Measurements from ENCODE around the gene PLXNA4.

The PLXNA4 gene

DNA sequence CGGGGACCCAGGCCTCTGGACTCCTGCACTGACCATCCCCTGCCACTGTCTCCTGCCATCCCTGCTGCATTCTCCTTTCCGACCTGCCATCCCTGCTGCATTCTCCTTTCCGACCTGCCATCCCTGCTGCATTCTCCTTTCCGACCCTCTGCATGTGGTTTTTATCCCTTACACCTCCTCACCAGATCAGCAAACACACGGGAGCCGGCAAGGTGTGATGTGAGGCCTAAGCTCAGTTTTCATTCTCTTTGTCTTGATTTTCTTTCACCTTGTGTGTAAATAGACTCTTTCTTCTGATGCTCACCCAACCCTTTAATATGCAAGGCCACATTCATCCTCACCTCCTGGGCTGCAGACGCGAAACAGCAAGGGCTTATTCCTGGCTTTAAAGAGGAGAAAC lies 11.4 kb downstream of the PLXNA4 start:
- no peak for DNase-seq

DNA sequence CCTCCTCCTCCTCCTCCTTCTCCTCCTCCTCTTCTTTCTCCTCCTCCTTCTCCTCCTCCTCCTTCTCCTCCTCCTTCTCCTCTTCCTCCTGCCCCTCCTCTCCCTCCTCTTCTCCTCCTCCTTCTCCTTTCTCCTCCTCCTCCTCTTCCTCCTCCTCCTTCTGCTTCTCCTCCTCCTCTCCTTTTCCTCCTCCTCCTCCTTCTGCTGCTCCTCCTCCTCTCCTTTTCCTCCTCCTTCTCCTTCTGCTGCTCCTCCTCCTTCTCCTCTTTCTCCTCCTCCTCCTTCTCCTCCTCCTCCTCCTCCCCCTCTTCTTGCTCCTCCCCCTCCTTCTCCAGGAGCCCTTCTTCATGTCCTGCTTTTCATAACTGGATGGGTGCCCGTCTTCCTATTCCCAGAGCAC lies 12.2 kb downstream of the PLXNA4 start:
- DNase-seq, result no peak

- DNase-seq, result no peak
These were observed 13.6 kb downstream of the PLXNA4 start for GRCh38 chr7:132562690-132563089.

DNA sequence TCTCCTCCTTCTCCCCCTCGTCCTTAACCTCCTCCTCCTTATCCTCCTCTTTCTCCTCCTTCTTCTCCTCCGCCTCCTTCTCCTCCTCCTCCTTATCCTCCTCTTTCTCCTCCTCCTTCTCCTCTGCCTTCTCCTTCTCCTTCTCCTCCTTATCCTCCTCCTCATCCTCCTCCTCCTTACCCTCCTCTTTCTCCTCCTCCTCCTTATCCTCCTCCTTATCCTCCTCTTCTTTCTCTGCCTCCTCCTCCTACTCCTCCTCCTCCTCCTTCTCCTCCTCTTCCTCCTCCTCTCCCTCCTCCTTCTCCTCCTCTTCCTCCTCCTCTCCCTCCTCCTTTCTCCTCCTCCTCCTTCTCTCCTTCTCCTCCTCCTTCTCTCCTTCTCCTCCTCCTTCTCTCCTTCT lies 14.5 kb downstream of the PLXNA4 start:
- no peak for DNase-seq

DNA sequence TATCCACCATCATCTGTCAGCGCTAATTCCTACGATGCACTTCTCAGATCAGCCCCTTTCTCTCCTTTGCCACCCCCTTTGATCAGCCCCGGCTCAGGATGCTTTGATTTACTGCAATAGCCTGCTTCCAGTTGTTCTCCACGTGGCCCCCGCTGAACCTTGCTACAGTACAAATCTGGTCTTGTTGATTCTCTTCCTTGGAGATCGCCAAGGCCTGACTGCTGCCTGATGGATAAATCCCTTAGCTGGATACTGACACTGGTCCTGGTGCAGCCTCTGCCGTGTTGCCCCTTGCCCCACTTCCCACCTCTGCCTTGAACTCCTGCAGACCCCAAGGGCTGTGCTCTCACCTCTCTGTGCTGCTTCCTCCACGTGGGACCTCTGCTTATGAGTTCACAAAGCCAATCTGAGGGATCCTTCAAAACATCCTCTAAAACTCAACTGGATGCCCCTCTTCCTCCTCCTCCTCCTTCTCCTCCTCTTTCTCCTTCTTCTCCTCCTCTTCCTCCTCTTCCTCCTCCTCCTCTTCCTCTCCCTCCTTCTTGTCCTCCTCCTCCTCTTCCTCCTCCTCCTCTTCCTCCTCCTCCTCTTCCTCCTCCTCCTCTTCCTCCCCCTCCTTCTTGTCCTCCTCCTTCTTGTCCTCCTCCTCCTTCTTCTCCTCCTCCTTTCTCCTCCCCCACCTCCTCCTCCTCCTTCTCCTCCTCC lies 15.3 kb downstream of the PLXNA4 start:
- DNase-seq, result no peak

DNA sequence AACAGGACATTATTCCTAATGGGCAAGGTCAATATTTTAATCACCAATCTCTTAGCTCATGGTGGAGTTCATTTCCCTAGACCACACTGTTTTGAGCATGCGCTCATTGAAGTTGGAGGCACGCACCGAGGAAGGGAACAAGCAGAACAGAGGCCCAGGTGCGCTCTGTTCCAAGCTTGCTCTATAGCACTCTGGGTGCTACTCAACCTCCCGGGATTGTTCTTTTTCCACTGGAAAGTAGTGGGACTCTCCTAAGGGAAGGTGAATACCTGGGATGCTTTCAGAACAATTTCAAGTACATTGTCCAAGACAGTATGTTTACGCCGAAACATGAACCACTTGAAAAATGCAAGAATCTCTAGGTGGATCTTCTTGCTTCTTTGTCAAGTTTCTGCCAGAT lies 16.2 kb downstream of the PLXNA4 start:
- no peak for DNase-seq

GRCh38 chr7:132558815-132559214 lies 17.5 kb downstream of the PLXNA4 start:
- DNase-seq, result no peak

- peak; percentile 18 to 27 for DNase-seq
These were observed 18.7 kb downstream of the PLXNA4 start for GRCh38 chr7:132557489-132558044.

GRCh38 chr7:132554446-132554845 lies 21.8 kb downstream of the PLXNA4 start:
- DNase-seq, result no peak

DNA sequence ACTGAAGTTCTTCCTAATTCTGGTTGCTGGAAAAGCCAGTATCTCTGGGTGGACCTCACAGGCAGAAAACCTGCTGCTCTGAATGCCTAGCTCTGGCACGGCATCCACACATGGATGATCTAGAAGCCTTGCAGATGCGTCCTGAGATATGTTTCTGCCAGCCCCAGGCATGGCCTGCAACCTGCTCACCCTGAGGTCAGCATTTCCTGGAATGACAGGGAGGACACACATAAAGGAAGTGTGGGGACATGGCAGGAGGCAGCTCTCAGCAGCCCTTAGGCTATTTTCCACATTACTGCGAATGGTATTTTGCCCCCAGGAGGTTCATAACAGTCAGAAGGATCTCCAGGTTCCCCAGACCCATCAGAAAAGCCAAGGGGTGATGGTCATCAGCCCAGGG lies 23.2 kb downstream of the PLXNA4 start:
- DNase-seq, result no peak

GRCh38 chr7:132551886-132552285 lies 24.4 kb downstream of the PLXNA4 start:
- no peak for DNase-seq

GRCh38 chr7:132551439-132551838 lies 24.8 kb downstream of the PLXNA4 start:
- no peak for DNase-seq

- DNase-seq, result no peak
These were observed 27.7 kb downstream of the PLXNA4 start for GRCh38 chr7:132548489-132549078.

DNA sequence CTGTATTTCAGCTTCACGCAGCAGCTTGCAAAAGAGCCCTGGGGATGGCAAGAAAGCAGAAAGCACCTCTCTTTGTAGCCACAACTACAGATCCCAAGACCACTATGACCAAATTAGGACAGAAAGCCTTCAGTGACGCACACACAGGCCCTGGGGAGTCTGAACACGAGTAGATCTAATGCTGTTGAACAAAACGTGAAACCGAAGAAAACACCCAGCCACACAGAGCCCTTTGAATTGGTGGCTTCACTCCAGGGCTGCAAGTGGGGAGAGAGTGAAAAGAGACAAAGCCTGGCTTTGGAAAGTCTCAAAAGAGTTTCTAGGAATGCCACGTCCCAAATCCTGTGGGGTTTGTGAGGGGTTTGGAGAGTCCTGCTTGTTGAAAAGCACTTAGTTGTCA lies 28.4 kb downstream of the PLXNA4 start:
- DNase-seq, result no peak

DNA sequence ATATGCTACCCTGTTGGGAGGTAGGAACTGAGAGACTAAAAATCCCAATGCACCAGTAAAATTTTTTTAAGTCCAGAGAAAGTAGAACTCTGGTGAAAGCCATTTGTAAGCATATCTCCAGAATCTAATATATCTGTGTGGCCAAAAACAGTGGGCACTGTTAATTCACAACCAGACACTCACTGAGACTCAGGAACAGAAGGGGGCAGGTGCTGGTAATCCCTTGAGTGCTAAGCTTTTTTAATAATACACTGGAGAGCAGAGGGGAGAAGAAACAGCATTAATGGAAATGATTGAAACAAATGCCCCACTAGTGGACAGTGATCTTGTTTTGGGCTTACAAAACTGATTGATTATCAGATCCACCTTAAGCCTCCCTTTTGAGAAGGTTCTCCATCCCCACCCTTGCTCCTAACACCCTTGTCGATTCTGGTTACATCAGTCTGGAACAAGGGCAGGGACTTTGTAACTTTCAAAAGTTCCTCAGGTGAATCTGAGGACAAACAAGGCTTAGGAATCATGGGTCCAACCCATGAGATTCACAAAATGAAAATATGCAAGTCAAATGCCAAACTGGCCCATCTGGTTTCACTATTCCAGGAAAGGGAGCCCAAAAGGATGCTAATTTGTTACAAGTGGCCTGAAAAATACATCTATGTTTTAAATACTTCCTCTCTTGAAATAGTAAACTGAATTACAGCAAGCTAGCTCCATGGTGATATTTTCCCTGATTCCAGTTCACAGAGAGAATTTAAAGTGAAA lies 29.7 kb downstream of the PLXNA4 start:
- no peak for DNase-seq

DNA sequence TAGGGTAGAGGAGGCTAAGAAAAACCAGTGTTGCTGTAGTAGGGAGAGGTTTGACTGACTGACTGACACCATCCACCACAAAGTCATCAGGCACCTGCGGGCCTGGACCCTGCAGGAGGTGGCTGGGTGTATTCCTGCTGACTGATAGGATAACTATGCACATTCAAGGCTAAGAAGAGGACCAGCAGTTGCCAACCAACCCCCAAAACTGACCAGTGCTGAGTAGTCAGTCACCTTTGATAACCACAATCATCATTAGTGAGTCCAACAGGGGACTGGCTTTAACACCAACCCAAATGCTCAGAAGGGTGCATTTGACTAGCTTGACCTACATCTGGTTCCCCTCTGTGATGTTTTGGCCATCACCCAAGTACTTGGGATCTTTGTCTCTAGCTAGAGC lies 30.5 kb downstream of the PLXNA4 start:
- DNase-seq, result no peak

GRCh38 chr7:132544999-132545398 lies 31.3 kb downstream of the PLXNA4 start:
- no peak for DNase-seq

GRCh38 chr7:132544025-132544424 lies 32.2 kb downstream of the PLXNA4 start:
- DNase-seq, result no peak

GRCh38 chr7:132542895-132543294 lies 33.4 kb downstream of the PLXNA4 start:
- DNase-seq, result no peak

GRCh38 chr7:132541656-132542055 lies 34.6 kb downstream of the PLXNA4 start:
- DNase-seq, result no peak

DNA sequence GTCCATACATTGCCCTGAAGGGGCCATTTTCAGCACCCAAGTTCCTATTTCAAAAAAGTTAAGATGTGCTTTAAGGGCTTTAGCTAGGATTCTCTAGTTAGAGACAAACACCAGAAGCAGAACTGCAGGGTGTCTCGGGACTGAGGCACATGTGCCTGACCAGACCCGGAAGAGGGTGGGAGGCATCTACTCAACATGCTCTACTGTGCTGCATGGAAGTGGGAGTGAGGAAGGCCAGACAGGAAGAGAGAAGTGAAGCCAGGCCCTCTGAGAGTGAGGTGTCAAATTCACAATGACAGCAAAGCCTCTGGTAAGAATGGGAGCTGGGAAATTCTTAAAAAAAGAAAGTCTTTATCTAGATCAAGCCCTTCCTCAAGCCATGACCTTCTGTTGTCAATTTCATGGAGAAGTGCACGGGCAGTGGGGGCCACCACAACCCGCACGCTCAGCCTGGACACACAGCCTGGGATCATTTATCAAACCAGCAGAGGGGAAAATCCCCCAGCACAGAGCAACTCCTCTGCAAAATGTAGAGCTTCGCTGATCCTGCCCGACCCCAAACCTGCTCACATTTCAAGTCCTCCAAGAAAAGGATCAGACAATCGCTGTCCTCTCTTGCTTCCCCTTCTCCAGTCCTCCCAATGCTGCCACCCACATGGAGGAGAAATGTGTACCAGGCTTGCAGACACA lies 38.7 kb downstream of the PLXNA4 start:
- peak; percentile 47 to 73 for DNase-seq

DNA sequence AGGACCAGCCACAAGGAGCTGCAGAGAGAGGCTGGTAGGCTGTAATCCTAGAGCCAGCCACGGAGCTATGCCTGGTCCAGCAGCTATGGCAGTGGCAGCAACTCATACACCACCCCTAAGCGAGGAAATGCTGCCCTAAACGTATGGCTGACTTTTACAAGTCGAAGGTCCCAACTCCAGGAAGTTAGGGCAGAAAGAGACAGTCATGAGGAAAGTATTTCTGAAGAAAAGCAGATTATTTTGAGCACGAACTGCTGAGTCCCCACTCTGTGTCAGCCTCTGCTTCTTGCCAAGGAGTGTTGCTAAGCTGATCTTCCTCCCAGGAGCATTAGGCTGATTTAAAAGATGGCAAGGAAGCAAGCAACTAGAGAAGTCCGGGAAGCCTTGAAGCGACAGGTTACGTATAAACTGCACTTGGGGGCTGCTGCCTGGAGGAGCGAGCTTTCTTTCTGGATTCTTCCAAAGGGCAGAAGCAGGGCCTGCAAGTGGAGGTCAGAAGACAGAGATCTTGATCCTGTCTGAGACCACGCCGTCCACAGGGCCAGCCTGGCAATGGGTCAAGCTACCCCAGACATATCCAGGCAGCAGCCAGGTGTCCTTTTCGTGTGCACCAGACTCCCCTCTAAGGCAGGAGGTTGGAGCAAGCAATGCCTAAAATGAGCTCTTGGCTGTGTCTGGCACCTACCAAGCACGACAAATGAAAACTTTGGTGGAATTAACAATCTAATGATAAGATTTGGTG lies 39.4 kb downstream of the PLXNA4 start:
- no peak for DNase-seq

DNA sequence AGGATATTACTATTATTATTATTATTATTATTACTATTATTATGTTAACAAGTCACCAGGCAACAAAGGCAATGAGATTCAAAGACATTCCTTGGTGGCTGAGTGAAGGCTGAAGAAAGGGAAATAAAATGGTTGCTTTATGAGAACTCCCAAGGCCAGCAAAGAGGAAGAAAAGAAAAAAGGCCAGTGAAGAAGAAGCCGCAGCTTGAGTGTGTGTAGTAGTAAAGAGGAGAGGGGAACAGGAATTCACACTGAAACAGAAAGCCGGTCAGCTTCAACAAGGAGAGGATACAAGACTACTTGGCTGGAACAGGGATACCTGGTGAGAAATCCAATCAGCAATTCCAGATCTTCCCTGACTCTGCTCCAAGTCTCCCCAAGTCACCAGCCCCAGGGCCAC lies 42.4 kb downstream of the PLXNA4 start:
- DNase-seq, result peak in 1 of 2 donors; percentile 40

Data from inflammatory macrophage treated with lipopolysaccharide for 1 hour (primary cell).